T47D (cell line): Measurements from ENCODE around the gene BHLHE23.

ENCODE experiments used
- DNase-seq, 2 experiments: peaks; one replicate each; pipeline versions ENCODE4 v3.0.0 to v3.0.0-alpha.2; 2011 to 2012; ENCODE audit warnings: low read depth in 1 of 2, low spot score in 1 of 2
- JUND ChIP-seq: IDR thresholded peaks from 2 replicates; pipeline ENCODE4 v1.6.1; 2012; ENCODE audit warnings: low read depth
- in situ Hi-C: cut with HindIII; loops from 2 replicates; pipeline ENCODE4 v1.10.0; 2016; ENCODE audit warnings: low sequenced_read_pairs, low pct_unique_long_range_greater_than_20kb

Gene BHLHE23

GRCh38 chr20:62959101-62959971, 47.4 kb downstream of the BHLHE23 start:
- no peak for DNase-seq
- in situ Hi-C loops, result no loop called here
- TF ChIP-seq JUND, result no peak

- DNase-seq, result no peak
- no peak for TF ChIP-seq JUND
- in situ Hi-C loops, result no loop called here
Observed at GRCh38 chr20:62958388-62959100, 48.2 kb downstream of the BHLHE23 start.

GRCh38 chr20:62957136-62958117, 49.3 kb downstream of the BHLHE23 start:
- in situ Hi-C loops, result no loop called here
- no peak for DNase-seq
- TF ChIP-seq JUND, result no peak

- in situ Hi-C loops, result no loop called here
- no peak for DNase-seq
Observed at GRCh38 chr20:62956387-62957135, 50.2 kb downstream of the BHLHE23 start.

More at GRCh38 chr20:62956387-62957135, 50.2 kb downstream of the BHLHE23 start:
- TF ChIP-seq JUND, result no peak
